PC-3 (cell line): ENCODE data around the gene PALD1. TPM values are rescaled to one million over a fixed set of nuclear protein-coding genes. Genes with fewer than 3 reads are reported as not detected.

ENCODE experiments used
- ATAC-seq: fragments of 200-7000 bp; cut with Tn5 transposase; 2 replicates; pipeline ENCODE4 v1.9.1; 2020; ENCODE audit warnings: mild to moderate bottlenecking, moderate library complexity
- BruUV-seq: library from RNA; stranded (reverse); fragments of 400-500 nt; replicated peaks from 2 replicates; lab custom pipeline; 2021; lab: Mats Ljungman, UMichigan
- CTCF ChIA-PET: fragments of 300-600 bp; sonication (Branson Sonifier 250); formaldehyde crosslinking; loops from one replicate; lab custom pipeline; 2022; ENCODE audit warnings: antibody characterized with exemption; lab: Charles Lee
- POLR2A ChIA-PET: fragments of 300-600 bp; sonication (Branson Sonifier 250); formaldehyde crosslinking; loops from one replicate; lab custom pipeline; 2022; ENCODE audit warnings: antibody characterized with exemption; ENCODE audit not compliant: unreplicated experiment; lab: Charles Lee
- DNase-seq: peaks from one replicate; pipeline ENCODE4 v3.0.0-alpha.2; 2015
- H2AFZ ChIP-seq: fragments of 300-600 bp; sonication (generic); 2 replicates; pipeline ENCODE4 v1.6.0; 2016; ENCODE audit warnings: antibody characterized with exemption, low read length
- H3F3A ChIP-seq: fragments of 300-600 bp; sonication (generic); one replicate; pipeline ENCODE4 v1.6.0; 2017; ENCODE audit warnings: antibody characterized with exemption, low read length, control low read depth, mild to moderate bottlenecking; ENCODE audit not compliant: unreplicated experiment
- H3K27ac ChIP-seq: fragments of 300-600 bp; sonication (generic); 2 replicates; pipeline ENCODE4 v1.5.1; 2016; ENCODE audit warnings: mild to moderate bottlenecking, low read length
- H3K27me3 ChIP-seq: fragments of 300-600 bp; sonication (generic); 2 replicates; pipeline ENCODE4 v1.6.1; 2016; ENCODE audit warnings: low read length, mixed read lengths
- H3K36me3 ChIP-seq: fragments of 300-600 bp; sonication (generic); 2 replicates; pipeline ENCODE4 v1.6.1; 2016; ENCODE audit warnings: low read depth, mixed run types, low read length, mixed read lengths
- H3K4me1 ChIP-seq: fragments of 300-600 bp; sonication (generic); 2 replicates; pipeline ENCODE4 v1.5.1; 2016; ENCODE audit warnings: low read length; ENCODE audit not compliant: insufficient read depth
- H3K4me2 ChIP-seq: fragments of 300-600 bp; sonication (generic); 2 replicates; pipeline ENCODE4 v1.6.0; 2016; ENCODE audit warnings: low read length
- H3K4me3 ChIP-seq: fragments of 300-600 bp; sonication (generic); 2 replicates; pipeline ENCODE4 v1.5.1; 2016; ENCODE audit warnings: mild to moderate bottlenecking, low read length, mixed read lengths
- H3K79me2 ChIP-seq: fragments of 300-600 bp; sonication (generic); 2 replicates; pipeline ENCODE4 v1.6.1; 2017; ENCODE audit warnings: low read length, mixed read lengths
- H3K9ac ChIP-seq: fragments of 300-600 bp; sonication (generic); 2 replicates; pipeline ENCODE4 v1.6.0; 2016; ENCODE audit warnings: mild to moderate bottlenecking, low read length
- H3K9me2 ChIP-seq: fragments of 300-600 bp; sonication (generic); replicated peaks from 2 replicates; pipeline ENCODE4 v1.6.1; 2016; ENCODE audit warnings: mixed run types, low read length, mixed read lengths
- H3K9me3 ChIP-seq: fragments of 300-600 bp; sonication (generic); 2 replicates; pipeline ENCODE4 v1.6.1; 2016; ENCODE audit warnings: low read length, mixed read lengths
- H4K20me1 ChIP-seq: fragments of 300-600 bp; sonication (generic); 2 replicates; pipeline ENCODE4 v1.6.1; 2016; ENCODE audit warnings: low read length, mixed read lengths
- EZH2 ChIP-seq: fragments of 300-600 bp; sonication (generic); IDR thresholded peaks from one replicate; pipeline ENCODE4 v1.6.1; 2017; ENCODE audit warnings: antibody characterized with exemption, mild to moderate bottlenecking, low read length; ENCODE audit not compliant: unreplicated experiment
- EZH2phosphoT487 ChIP-seq: fragments of 300-600 bp; sonication (generic); IDR thresholded peaks from 2 replicates; pipeline ENCODE4 v1.6.1; 2018; ENCODE audit warnings: mild to moderate bottlenecking, antibody characterized with exemption, low read length, borderline replicate concordance
- intact Hi-C: fragments of 100-400 bp; cut with micrococcal nuclease; formaldehyde crosslinking; loops from 2 replicates; pipeline ENCODE4 v1.9.0; 2023
- total RNA-seq: library from RNA; depleted of rRNA; stranded (reverse); fragments of >200 nt; gene quantifications from 2 replicates; pipeline ENCODE4 v1.2.3, GENCODE V29; 2014; rRNA removed
- TF ChIP-seq, protein P1 (sequence below): fragments of 300-600 bp; sonication (generic); conservative IDR thresholded peaks from 2 replicates; pipeline ENCODE4 v1.5.1; 2017; ENCODE audit warnings: antibody characterized with exemption, low read depth, mild to moderate bottlenecking, low read length

The PALD1 gene
- total RNA-seq, 1 experiment from 2014 or later: 0.80 TPM

DNA sequence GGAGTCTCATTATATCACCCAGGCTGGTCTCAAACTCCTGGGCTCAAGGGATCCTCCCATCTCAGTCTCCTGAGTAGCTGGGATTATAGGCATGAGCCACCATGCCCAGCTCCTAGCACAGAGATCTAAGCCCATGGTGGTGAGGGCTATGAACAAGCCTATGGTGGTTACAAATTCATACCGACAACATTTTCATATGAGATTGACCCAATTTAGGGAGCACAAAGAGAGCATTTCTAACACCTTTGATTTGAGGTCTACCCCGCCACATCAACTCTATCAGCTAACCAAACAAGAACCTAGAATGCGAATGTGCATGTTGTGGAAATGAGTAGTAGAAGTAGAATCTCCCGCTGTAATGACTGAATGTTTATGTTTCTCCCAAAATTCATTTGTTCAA, 138.2 kb downstream of the PALD1 start:
- intact Hi-C loops: loop anchor here (2.0 kb wide), 1 partner anchor 264 kb away; no protein-coding TSS in a partner anchor
- TF ChIP-seq, protein P1, sequence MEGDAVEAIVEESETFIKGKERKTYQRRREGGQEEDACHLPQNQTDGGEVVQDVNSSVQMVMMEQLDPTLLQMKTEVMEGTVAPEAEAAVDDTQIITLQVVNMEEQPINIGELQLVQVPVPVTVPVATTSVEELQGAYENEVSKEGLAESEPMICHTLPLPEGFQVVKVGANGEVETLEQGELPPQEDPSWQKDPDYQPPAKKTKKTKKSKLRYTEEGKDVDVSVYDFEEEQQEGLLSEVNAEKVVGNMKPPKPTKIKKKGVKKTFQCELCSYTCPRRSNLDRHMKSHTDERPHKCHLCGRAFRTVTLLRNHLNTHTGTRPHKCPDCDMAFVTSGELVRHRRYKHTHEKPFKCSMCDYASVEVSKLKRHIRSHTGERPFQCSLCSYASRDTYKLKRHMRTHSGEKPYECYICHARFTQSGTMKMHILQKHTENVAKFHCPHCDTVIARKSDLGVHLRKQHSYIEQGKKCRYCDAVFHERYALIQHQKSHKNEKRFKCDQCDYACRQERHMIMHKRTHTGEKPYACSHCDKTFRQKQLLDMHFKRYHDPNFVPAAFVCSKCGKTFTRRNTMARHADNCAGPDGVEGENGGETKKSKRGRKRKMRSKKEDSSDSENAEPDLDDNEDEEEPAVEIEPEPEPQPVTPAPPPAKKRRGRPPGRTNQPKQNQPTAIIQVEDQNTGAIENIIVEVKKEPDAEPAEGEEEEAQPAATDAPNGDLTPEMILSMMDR: no peak
- no peak for TF ChIP-seq EZH2phosphoT487
- no peak for TF ChIP-seq EZH2
- peak overlapping the region; percentile 82 for H3K27ac ChIP-seq
- H3K4me3 ChIP-seq: no peak overlapping the region
- H3F3A ChIP-seq: no peaks in the 10 kb centered on the region
- peak overlapping the region; percentile 69 for H3K4me2 ChIP-seq
- CTCF ChIA-PET: interaction anchor here (1.0 kb wide), 1 partner anchor 40 kb away, joined by 3 read pairs; no protein-coding TSS in a partner anchor
- H3K36me3 ChIP-seq: no peaks in the 10 kb centered on the region
- H3K9me3 ChIP-seq: peaks cover 14% of the 10 kb centered on the region
- peaks cover 36% of the 10 kb centered on the region for H3K4me1 ChIP-seq
- peak overlapping the region; percentile 18 for H3K9ac ChIP-seq
- POLR2A ChIA-PET: no interaction called here
- H2AFZ ChIP-seq: no peak overlapping the region
- no TSS peak for BruUV-seq
- no peak for ATAC-seq
- no peaks in the 10 kb centered on the region for H3K9me2 ChIP-seq
- no peaks in the 10 kb centered on the region for H3K79me2 ChIP-seq
- DNase-seq: no peak
- H3K27me3 ChIP-seq: no peaks in the 10 kb centered on the region
- no peaks in the 10 kb centered on the region for H4K20me1 ChIP-seq

Other genes starting within 250 kb of the PALD1 start
- 392 and 440 TPM in 2 replicates for gene PPA1, start 245.3 kb upstream of the PALD1 start, total RNA-seq
- not detected in 2 replicates for gene NPFFR1, start 194.8 kb upstream of the PALD1 start, total RNA-seq
- 58.7 and 59.0 TPM in 2 replicates for gene LRRC20, start 96.1 kb upstream of the PALD1 start, total RNA-seq
- gene EIF4EBP2, start 74.6 kb upstream of the PALD1 start, total RNA-seq: 29.2 and 32.6 TPM in 2 replicates
- gene NODAL, start 37.1 kb upstream of the PALD1 start, total RNA-seq: not detected in 2 replicates
- not detected in 2 replicates for gene PRF1, start 124.0 kb downstream of the PALD1 start, total RNA-seq
- 0.91 and 1.4 TPM in 2 replicates for gene ADAMTS14, start 193.7 kb downstream of the PALD1 start, total RNA-seq